Measurements from ENCODE around the gene HINT3.

GRCh38 chr6:125924169-125924568 lies 32.4 kb upstream of the HINT3 start:
- TF ChIP-seq ARNT (IDR thresholded peaks at IDR 0.05): no peak
- TF ChIP-seq ZSCAN29 (CRISPR knock-in tag; conservative IDR thresholded peaks at IDR 0.05): no peak
- TF ChIP-seq ZNF30 (CRISPR knock-in tag; IDR thresholded peaks at IDR 0.05): no peak
- no peak for TF ChIP-seq EHMT2 (IDR thresholded peaks at IDR 0.05; ENCODE audit: borderline replicate concordance, low read depth, low read length)
- TF ChIP-seq, protein P1, sequence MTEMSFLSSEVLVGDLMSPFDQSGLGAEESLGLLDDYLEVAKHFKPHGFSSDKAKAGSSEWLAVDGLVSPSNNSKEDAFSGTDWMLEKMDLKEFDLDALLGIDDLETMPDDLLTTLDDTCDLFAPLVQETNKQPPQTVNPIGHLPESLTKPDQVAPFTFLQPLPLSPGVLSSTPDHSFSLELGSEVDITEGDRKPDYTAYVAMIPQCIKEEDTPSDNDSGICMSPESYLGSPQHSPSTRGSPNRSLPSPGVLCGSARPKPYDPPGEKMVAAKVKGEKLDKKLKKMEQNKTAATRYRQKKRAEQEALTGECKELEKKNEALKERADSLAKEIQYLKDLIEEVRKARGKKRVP (CRISPR knock-in tag; IDR thresholded peaks at IDR 0.05): no peak
- TF ChIP-seq, protein P2, sequence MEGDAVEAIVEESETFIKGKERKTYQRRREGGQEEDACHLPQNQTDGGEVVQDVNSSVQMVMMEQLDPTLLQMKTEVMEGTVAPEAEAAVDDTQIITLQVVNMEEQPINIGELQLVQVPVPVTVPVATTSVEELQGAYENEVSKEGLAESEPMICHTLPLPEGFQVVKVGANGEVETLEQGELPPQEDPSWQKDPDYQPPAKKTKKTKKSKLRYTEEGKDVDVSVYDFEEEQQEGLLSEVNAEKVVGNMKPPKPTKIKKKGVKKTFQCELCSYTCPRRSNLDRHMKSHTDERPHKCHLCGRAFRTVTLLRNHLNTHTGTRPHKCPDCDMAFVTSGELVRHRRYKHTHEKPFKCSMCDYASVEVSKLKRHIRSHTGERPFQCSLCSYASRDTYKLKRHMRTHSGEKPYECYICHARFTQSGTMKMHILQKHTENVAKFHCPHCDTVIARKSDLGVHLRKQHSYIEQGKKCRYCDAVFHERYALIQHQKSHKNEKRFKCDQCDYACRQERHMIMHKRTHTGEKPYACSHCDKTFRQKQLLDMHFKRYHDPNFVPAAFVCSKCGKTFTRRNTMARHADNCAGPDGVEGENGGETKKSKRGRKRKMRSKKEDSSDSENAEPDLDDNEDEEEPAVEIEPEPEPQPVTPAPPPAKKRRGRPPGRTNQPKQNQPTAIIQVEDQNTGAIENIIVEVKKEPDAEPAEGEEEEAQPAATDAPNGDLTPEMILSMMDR (CRISPR knock-in tag; IDR thresholded peaks at IDR 0.05): no peak
- TF ChIP-seq ZMYM2 (CRISPR knock-in tag; IDR thresholded peaks at IDR 0.05): no peak
- TF ChIP-seq, protein P3, sequence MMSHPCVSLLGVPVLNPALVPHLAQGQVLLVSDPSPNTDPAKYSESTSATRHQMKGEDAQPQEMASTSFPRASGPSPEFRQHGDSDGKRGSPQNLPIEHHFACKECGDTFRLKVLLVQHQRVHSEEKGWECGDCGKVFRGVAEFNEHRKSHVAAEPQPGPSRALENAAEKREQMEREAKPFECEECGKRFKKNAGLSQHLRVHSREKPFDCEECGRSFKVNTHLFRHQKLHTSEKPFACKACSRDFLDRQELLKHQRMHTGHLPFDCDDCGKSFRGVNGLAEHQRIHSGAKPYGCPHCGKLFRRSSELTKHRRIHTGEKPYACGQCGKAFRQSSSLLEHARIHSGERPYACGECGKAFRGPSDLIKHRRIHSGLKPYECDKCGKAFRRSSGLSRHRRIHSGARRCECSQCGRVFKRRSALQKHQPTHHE (CRISPR knock-in tag; IDR thresholded peaks at IDR 0.05; ENCODE audit: borderline replicate concordance): no peak
- no peak for TF ChIP-seq NRL (CRISPR knock-in tag; IDR thresholded peaks at IDR 0.05; ENCODE audit: borderline replicate concordance)
- no peak for TF ChIP-seq TGIF2 (CRISPR knock-in tag; IDR thresholded peaks at IDR 0.05)
- TF ChIP-seq ZNF781 (CRISPR knock-in tag; IDR thresholded peaks at IDR 0.05; ENCODE audit: borderline replicate concordance, not compliant biosample characterization): no peak
- TF ChIP-seq, protein P4, sequence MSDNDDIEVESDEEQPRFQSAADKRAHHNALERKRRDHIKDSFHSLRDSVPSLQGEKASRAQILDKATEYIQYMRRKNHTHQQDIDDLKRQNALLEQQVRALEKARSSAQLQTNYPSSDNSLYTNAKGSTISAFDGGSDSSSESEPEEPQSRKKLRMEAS (IDR thresholded peaks at IDR 0.05): no peak
- TF ChIP-seq ELF4 (CRISPR knock-in tag; IDR thresholded peaks at IDR 0.05; ENCODE audit: borderline replicate concordance): no peak
